GM18520 (cell line): Measurements from ENCODE around the gene SLC49A4.

Source experiments
- ATAC-seq: cut with Tn5 transposase; IDR thresholded peaks from one replicate; pipeline ENCODE4 v1.9.1; 2021; ENCODE audit not compliant: unreplicated experiment

SLC49A4 gene

DNA sequence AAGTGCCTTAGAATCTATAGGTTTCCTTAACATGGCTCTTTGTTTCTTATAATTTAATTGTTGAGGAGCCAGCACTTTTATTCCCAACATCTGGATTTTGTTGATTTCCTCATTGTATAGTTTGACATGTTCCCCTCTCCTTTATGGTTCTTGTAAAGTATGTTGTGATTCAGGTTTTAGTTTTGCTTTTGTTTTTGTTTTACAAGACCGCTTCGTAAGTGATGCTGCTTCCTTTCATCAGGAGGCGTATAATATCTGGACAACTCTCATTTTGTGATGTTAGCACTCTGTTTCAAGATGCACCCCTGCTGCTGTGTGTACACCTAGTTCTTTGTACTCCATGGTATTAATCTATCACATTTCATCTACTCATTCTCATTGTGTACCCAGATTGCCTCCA is 48.7 kb downstream of the SLC49A4 start:
- ATAC-seq, result no peak

GRCh38 chr3:122857019-122857418 is 62.1 kb downstream of the SLC49A4 start:
- ATAC-seq, result no peak

- ATAC-seq, result no peak
These were observed 63.5 kb downstream of the SLC49A4 start for GRCh38 chr3:122858373-122858772.

GRCh38 chr3:122859021-122859805 is 64.3 kb downstream of the SLC49A4 start:
- no peak for ATAC-seq

DNA sequence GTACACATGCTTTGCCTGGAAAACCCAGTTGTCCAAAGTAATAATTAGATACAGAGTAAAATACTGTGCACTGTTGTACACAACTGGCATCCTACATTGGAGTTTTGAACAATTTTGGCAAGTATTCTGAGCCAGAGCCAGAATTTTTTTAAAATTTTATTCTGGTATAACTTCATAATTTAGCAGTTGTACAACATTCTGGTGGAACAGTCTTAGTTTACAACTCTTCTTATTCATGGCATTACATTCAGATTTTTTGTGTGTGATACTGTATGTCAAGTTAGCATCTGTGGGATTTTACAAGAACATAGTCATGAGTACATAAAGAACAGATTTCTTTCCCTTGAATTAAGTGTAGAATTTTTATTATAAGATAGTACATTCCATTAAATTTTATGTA is 67.5 kb downstream of the SLC49A4 start:
- ATAC-seq, result no peak

GRCh38 chr3:122864498-122864897 is 69.6 kb downstream of the SLC49A4 start:
- ATAC-seq, result no peak

DNA sequence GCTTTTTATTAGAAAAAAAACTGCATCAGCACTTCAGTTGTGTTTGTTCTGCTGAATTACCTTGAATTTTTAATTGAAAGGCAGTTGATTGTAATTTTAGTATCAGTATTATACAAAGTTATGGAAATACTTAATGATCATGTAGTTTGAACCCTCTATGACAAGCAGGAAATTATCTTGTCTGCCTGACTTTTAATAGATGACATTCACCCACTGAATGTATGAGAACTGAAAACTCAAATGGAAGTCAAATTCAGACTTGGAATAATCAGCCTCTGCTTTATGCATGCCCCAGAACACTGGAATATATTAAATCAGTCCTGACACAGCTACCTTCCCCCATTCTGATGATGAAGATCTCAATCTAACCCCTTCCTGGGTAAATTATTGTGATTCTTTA is 73.5 kb downstream of the SLC49A4 start:
- ATAC-seq, result no peak

DNA sequence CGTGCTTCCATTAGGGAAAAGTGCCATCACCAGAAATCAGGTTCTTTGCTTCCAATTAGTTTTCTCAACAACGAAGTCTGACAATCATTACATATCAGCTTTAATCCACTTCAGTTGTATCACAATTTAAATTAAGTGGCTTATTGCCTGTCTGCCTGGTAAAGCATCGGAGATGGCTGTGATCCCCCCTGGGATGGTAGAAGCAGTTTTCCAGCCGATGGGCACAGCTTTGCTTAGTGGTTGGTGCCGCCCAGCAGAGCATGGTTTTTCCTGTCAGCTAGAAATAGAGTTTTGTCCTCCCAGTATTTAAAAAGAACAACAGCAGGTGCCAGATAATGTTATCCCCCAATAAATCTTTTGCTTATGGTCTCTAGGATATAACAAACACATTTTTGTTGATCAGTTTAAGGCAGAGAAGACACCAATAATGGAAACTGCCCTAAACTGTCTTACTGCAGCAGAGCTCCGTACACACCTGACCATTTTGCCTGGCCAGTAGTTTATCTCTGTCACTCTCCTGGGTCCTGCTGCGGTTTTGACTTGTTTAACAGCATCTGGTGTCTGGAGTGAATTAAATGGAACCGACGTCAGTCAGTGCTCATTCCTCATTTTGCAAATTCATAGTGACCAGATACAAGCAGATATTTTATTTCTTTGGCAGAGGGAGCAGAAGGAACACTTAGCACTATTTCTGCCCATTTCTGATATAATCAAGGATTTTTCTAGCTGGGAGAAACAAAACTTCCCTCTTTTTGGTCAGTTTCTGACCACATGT is 79.1 kb downstream of the SLC49A4 start:
- ATAC-seq, result no peak

- no peak for ATAC-seq
These were observed 80.8 kb downstream of the SLC49A4 start for GRCh38 chr3:122875547-122876127.

DNA sequence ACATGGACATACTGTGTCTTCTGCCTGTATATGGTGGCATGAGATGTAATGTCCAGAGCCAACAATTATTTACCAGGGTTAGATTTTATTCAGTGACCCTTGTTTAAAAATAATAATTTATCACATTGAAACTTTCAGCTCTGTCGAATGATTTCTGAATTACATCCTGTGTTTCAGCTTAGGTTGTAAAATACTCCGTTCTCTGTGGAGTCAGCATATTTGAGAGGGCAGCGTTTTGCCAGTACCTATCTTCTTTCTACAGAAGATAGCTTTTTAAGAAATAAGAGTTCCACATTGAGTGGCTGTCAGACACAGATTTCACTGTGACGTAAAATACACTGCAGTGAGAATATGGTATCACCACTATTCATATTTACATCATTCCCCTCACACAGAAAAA is 85.3 kb downstream of the SLC49A4 start:
- ATAC-seq, result no peak

GRCh38 chr3:122880624-122881023 is 85.8 kb downstream of the SLC49A4 start:
- no peak for ATAC-seq

- ATAC-seq, result no peak
These were observed 87.6 kb downstream of the SLC49A4 start for GRCh38 chr3:122882361-122882947.

- ATAC-seq, result no peak
These were observed 91.4 kb downstream of the SLC49A4 start for GRCh38 chr3:122886251-122886650.

DNA sequence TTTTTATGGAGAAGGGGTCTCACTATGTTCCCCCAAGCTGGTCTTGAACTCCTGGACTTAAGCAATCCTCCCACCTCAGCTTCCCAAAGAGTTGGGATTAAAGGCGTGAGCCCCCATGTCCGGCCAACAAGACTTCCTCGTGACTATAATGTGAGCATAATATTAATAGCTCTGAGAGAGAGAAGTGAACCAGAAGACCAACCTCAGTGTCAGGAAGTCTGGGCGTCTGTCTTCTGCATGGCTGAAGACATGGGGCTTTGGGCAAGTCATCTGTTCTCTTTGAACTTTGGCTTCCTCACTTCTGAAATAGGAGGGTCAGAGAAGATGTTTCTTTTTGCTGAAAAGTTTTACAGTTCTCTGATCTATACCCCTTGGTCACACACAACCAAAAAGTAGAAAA is 92.1 kb downstream of the SLC49A4 start:
- ATAC-seq, result no peak

DNA sequence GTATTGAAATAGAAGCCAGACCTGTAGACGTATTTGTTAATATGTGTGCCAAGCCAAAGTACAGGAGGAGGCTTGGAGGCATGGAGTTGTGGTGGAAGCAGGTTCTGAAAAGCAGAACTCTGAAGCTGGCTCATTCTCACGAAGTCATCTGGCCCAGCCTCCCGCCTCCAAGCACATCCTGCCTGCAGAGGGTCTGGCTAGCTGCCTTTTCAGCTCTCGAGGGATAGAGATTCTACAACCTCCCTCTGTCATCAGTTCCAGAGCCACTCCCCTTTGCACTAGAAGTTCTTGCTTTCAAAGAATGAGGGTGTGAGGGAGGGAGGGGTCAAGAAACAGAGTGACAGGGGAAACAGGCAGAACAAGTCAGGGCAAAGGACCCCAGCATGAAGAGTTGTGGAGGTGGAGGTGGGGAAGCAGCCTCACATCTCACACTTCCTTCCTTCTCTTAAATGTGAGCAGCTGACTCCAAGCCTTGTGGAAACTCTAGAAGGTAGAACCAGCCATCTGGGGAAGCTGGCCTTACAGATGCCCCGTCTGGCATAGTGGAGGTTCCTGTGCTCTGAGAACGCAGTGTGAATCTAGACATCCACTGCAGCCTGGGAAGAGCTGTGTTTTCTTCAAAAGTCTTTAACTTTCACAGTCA is 95.3 kb downstream of the SLC49A4 start:
- no peak for ATAC-seq

GRCh38 chr3:122890720-122891220 is 95.9 kb downstream of the SLC49A4 start:
- ATAC-seq, result no peak

GRCh38 chr3:122892118-122892960 is 97.5 kb downstream of the SLC49A4 start:
- ATAC-seq, result no peak

DNA sequence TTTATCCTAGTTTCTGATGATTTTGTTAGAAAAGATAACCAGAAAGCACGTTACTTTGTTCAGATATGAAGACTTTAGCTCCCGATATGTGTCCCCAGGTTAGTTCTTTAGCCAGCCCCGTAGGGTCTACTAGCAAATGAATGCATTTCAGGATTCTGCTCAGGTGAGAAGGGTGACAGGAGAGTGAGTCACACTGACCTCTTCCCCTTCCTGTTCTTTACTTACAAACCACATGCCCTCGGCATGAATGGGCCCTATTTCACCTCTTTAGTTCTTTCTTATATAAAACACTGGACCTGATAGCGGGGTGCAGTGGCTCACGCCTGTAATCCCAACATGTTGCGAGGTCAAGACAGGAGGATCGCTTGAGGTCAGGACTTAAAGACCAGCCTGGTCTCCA is 98.4 kb downstream of the SLC49A4 start:
- no peak for ATAC-seq

DNA sequence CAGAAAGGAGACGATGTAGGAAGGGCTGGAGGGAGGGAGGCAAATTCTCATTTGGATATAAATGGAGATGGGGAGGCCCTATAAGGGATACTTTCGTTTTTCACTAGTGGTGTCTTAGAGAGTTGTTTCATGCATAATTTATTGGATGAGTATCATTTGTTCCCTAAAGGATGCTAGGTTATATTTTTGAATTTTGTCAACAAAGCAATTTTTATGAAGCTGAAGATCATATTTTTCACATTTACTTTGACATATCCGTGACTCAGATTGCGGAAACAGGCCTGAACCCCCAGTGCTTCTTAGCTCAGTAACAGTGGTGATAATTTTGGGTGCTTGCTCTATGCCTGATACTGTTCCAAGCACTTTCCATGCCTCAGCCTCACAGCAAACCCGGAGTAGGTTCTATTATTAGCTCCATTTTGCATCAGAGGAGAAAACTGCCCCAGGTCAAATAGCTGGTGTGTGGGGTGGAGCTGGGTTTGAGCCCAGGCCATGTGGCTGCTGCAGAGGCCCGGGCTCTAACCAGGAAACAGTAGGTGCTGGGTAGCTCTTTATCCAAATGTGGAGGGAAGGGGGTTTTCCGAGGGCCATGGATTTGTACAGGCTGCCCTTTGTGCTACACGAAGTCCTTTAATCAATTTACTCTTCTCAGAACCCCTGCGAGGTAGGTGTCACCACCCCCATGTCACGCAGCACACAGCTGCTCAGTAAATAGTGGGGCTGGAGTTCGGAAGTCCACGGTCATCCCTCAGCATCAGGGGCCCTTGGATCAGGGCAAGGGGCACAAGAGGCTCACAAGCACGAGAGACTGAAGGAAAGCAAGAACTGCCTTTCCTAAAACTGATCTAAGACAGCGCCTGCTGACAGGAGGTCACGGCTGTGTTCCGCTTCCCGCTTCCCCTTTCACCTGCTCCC is 99.1 kb downstream of the SLC49A4 start:
- no peak for ATAC-seq
